A549 (cell line): ENCODE data around the gene IL22RA2. TPM values are rescaled to one million over a fixed set of nuclear protein-coding genes. Genes with fewer than 3 reads are reported as not detected.

Experiments
- ATAC-seq, 2 experiments: fragments of 200-7000 bp in 1 of 2; fragments of >200 bp in 1 of 2; cut with Nextera tagmentation in 1 of 2; cut with Tn5 transposase in 1 of 2; 3 replicates each; pipeline versions ENCODE4 v1.8.0 to v1.9.1; 2018 to 2020; ENCODE audit warnings: mild to moderate bottlenecking in 1 of 2, moderate library complexity in 1 of 2
- CTCF ChIA-PET: fragments of 300-600 bp; sonication (Branson Sonifier 250); formaldehyde crosslinking; extraction: SDS; loops from one replicate; lab custom pipeline; 2021; ENCODE audit warnings: antibody characterized with exemption, inconsistent platforms; lab: Yijun Ruan, JAX
- POLR2A ChIA-PET: fragments of 350-600 bp; formaldehyde crosslinking; extraction: SDS; loops from one replicate; lab custom pipeline; 2021; ENCODE audit warnings: antibody characterized with exemption, inconsistent platforms; lab: Yijun Ruan, JAX
- DNase-seq, 2 experiments: peaks; one replicate each; pipeline versions ENCODE4 v3.0.0 to v3.0.0-alpha.2; 2011 to 2016; ENCODE audit warnings: low read depth in 1 of 2, low spot score in 1 of 2
- FAIRE-seq: peaks from 2 replicates; lab custom pipeline; 2011; peaks lifted over from hg19 to GRCh38; lab: Jason Lieb, UNC
- H3K27ac ChIP-seq, 2 experiments: fragments of >200 bp; sonication (Bioruptor Twin); formaldehyde crosslinking; 3 replicates each; pipeline ENCODE4 v1.5.1; 2016 to 2017
- H3K4me1 ChIP-seq: fragments of >200 bp; sonication (Bioruptor Twin); formaldehyde crosslinking; 3 replicates; pipeline ENCODE4 v1.6.1; 2016
- H3K4me2 ChIP-seq: fragments of >200 bp; sonication (Bioruptor Twin); formaldehyde crosslinking; 3 replicates; pipeline ENCODE4 v1.6.1; 2016
- H3K4me3 ChIP-seq: fragments of >200 bp; sonication (Bioruptor Twin); formaldehyde crosslinking; 3 replicates; pipeline ENCODE4 v1.5.1; 2016
- H3K9me3 ChIP-seq: fragments of >200 bp; sonication (Bioruptor Twin); formaldehyde crosslinking; 3 replicates; pipeline ENCODE4 v1.6.1; 2016
- CTCF ChIP-seq: fragments of >200 bp; sonication (Bioruptor Twin); formaldehyde crosslinking; IDR thresholded peaks from 3 replicates; pipeline ENCODE4 v1.5.1; 2016
- FOXS1 ChIP-seq: fragments of 250-450 bp; sonication (Bioruptor Pico); IDR thresholded peaks from 2 replicates; pipeline ENCODE4 v1.5.0; 2020; ENCODE audit warnings: mild to moderate bottlenecking, moderate library complexity
- JUNB ChIP-seq: fragments of >200 bp; sonication (Bioruptor Twin); formaldehyde crosslinking; IDR thresholded peaks from 2 replicates; pipeline ENCODE4 v1.6.1; 2016
- POLR2A ChIP-seq: IDR thresholded peaks from 2 replicates; pipeline ENCODE4 v1.6.1; 2012; ENCODE audit warnings: mild to moderate bottlenecking, low read length
- RAD21 ChIP-seq, 2 experiments: fragments of >200 bp in 1 of 2; sonication (Bioruptor Twin) in 1 of 2; formaldehyde crosslinking in 1 of 2; IDR thresholded peaks in 1 of 2; conservative IDR thresholded peaks in 1 of 2; 2 replicates in 1 of 2; 3 replicates in 1 of 2; pipeline ENCODE4 v1.6.1; 2012 to 2018; ENCODE audit warnings: inconsistent platforms in 1 of 2
- SMC3 ChIP-seq: fragments of >200 bp; sonication (Bioruptor Twin); formaldehyde crosslinking; IDR thresholded peaks from 3 replicates; pipeline ENCODE4 v1.6.1; 2018; ENCODE audit warnings: inconsistent platforms
- SREBF2 ChIP-seq: fragments of 450-650 bp; IDR thresholded peaks from 2 replicates; pipeline ENCODE4 v1.6.1; 2014; ENCODE audit warnings: mild to moderate bottlenecking, moderate library complexity
- WGBS: methylation state at CpG from one replicate; pipeline ENCODE4 v1.1.6; 2017; ENCODE audit errors: missing lambda C conversion rate; 5-methylcytosine and 5-hydroxymethylcytosine counted together
- polyA plus RNA-seq, 4 experiments: library from polyadenylated mRNA; depleted of rRNA in 3 of 4; stranded (reverse); fragments of >200 nt; fragmentation: RNase III in 1 of 4; extraction: RNeasy Plus Mini Kit Qiagen cat#74134 plus additional on column Dnase treatment in 1 of 4; gene quantifications; 2 replicates in 3 of 4; 3 replicates in 1 of 4; pipeline ENCODE4 v1.2.3, GENCODE V29; 2011 to 2017
- TF ChIP-seq, protein P1 (sequence below): fragments of >200 bp; sonication (Bioruptor Twin); formaldehyde crosslinking; IDR thresholded peaks from 2 replicates; pipeline ENCODE4 v1.6.1; 2016

IL22RA2 gene
- polyA plus RNA-seq, 2 of the 4 experiments (the other 2 are of a cell fraction) = not detected

DNA sequence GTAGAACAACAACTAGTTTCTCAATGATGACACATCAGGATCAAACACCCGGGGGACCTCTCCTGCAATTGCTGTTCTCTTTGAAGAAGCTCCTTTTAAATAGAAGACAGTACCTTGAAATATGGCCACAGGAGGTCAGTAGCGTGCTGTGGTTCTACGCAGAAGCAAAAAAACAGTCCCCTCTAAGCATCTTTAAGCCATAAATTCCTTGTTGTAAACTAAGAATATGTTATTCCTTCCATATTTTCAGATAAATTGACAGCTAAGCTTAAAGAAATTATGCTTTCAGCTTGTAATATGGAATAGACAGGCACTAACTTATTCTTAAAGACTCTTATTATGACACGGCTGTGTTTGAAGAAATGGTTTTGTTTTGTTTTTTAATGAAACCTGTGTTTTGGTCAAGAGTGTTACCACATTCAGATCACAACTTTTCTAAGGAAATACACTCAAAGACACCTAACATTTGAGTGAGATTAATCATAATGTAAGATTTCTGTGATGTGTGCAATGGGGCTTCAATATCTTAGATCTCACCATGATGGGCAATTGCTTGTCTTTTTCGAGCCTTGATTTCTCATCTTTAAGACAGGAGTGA lies 78.9 kb downstream of the IL22RA2 start:
- 39% methylated on average over 5 of the region's 5 CpGs for WGBS
- peak; percentile 74 to 81 for ATAC-seq
- no peaks in the 10 kb centered on the region for H3K9me3 ChIP-seq
- DNase-seq = peak; percentile 46 to 69
- TF ChIP-seq JUNB (no peak), FOXS1 (CRISPR knock-in tag) (no peak), RAD21 (conservative IDR thresholded peaks at IDR 0.05 in 1 of 2, IDR thresholded peaks at IDR 0.05 in 1 of 2) (peak; percentile 84 to 93), CTCF (peak; percentile 82), SREBF2 (no peak), POLR2A (no peak), SMC3 (peak; percentile 93)
- TF ChIP-seq, protein P1, sequence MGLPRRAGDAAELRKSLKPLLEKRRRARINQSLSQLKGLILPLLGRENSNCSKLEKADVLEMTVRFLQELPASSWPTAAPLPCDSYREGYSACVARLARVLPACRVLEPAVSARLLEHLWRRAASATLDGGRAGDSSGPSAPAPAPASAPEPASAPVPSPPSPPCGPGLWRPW = no peak
- H3K27ac ChIP-seq = peak overlapping the region; percentile 53 to 70; a peak in 4 of 6 replicates
- peaks cover 5% of the 10 kb centered on the region; the same call in 1 of the 3 replicates for H3K4me1 ChIP-seq
- FAIRE-seq = no peak
- ChIA-PET CTCF (interaction anchor here (0.6 to 4.9 kb wide), 48 partner anchors 8 to 912 kb away, joined by 3 to 36 read pairs (median 3); no protein-coding TSS in a partner anchor), POLR2A (no interaction called here)
- peak overlapping the region; percentile 44; the same call in 1 of the 3 replicates for H3K4me2 ChIP-seq
- no peak overlapping the region for H3K4me3 ChIP-seq

Other genes with a start within 250 kb of the IL22RA2 start
- gene IL20RA, start 128.7 kb downstream of the IL22RA2 start, polyA plus RNA-seq (2011; rRNA removed) = 0.08 and 0.19 TPM in 2 replicates
- not detected in 3 replicates for gene IL20RA, start 128.7 kb downstream of the IL22RA2 start, polyA plus RNA-seq (2017; fragmentation: RNase III; extraction: RNeasy Plus Mini Kit Qiagen cat#74134 plus additional on column Dnase treatment)
- 48.7 and 54.9 TPM in 2 replicates for gene IFNGR1, start 45.7 kb upstream of the IL22RA2 start, polyA plus RNA-seq (2011; rRNA removed)
- gene IFNGR1, start 45.7 kb upstream of the IL22RA2 start, polyA plus RNA-seq (2017; fragmentation: RNase III; extraction: RNeasy Plus Mini Kit Qiagen cat#74134 plus additional on column Dnase treatment) = 29.8 to 33.2 TPM (median 31.2 TPM) in 3 replicates